K562 (cell line): ENCODE data around the gene ACAP3. TPM values are rescaled to one million over a fixed set of nuclear protein-coding genes. Genes with fewer than 3 reads are reported as not detected.

Experiments used
- BMI1 ChIP-seq: fragments of 150-350 bp; IDR thresholded peaks from 2 replicates; pipeline ENCODE4 v1.6.1; 2014; ENCODE audit warnings: low read length
- CHD1 ChIP-seq: fragments of 200-600 bp; sonication (generic); IDR thresholded peaks from one replicate; pipeline ENCODE4 v1.6.1; 2012; ENCODE audit warnings: mild to moderate bottlenecking, moderate library complexity, low read length, inconsistent platforms
- ELF4 ChIP-seq: fragments of 450-650 bp; formaldehyde crosslinking; IDR thresholded peaks from 2 replicates; pipeline ENCODE4 v1.4.0; 2022; ENCODE audit warnings: missing genetic modification characterization
- JUNB ChIP-seq: fragments of 450-650 bp; formaldehyde crosslinking; conservative IDR thresholded peaks from 2 replicates; pipeline ENCODE4 v1.4.0; 2020; ENCODE audit warnings: mild to moderate bottlenecking
- NR2C2 ChIP-seq, 2 experiments: fragments of 200-800 bp in 1 of 2; sonication (Bioruptor generic) in 1 of 2; sonication (generic) in 1 of 2; formaldehyde crosslinking in 1 of 2; IDR thresholded peaks; 2 replicates each; pipeline versions ENCODE4 v1.6.1 to v1.8.0; 2016 to 2022; ENCODE audit warnings: mild to moderate bottlenecking in 1 of 2, missing compliant biosample characterization in 1 of 2, missing genetic modification characterization in 1 of 2, missing genetic modification reagents in 1 of 2
- RUNX1 ChIP-seq: sonication (generic); IDR thresholded peaks from 2 replicates; pipeline ENCODE4 v1.6.1; 2016; ENCODE audit warnings: antibody characterized with exemption, low read depth
- STAT5A ChIP-seq: IDR thresholded peaks from 2 replicates; pipeline ENCODE4 v1.6.1; 2012; ENCODE audit warnings: low read length, inconsistent platforms, borderline replicate concordance
- SUPT5H ChIP-seq: fragments of 450-650 bp; IDR thresholded peaks from 2 replicates; pipeline ENCODE4 v1.6.1; 2016
- TCF7 ChIP-seq: sonication (generic); IDR thresholded peaks from 2 replicates; pipeline ENCODE4 v1.6.1; 2016; ENCODE audit warnings: antibody characterized with exemption, borderline replicate concordance
- TFE3 ChIP-seq: fragments of 450-650 bp; formaldehyde crosslinking; IDR thresholded peaks from 2 replicates; pipeline ENCODE4 v1.4.0; 2020; ENCODE audit warnings: mild to moderate bottlenecking, mixed read lengths
- ZBTB1 ChIP-seq: sonication (generic); formaldehyde crosslinking; IDR thresholded peaks from 2 replicates; pipeline ENCODE4 v1.8.1; 2023; ENCODE audit warnings: missing genetic modification reagents, low read depth, mild to moderate bottlenecking, borderline replicate concordance
- ZFP36 ChIP-seq: fragments of 150-350 bp; IDR thresholded peaks from 2 replicates; pipeline ENCODE4 v1.6.1; 2018; ENCODE audit warnings: low read length, low read depth; ENCODE audit not compliant: partially characterized antibody
- ZNF146 ChIP-seq: IDR thresholded peaks from one replicate; pipeline ENCODE4 v1.6.1; 2018; ENCODE audit warnings: missing compliant biosample characterization; ENCODE audit not compliant: unreplicated experiment
- ZNF561 ChIP-seq: fragments of 450-650 bp; formaldehyde crosslinking; conservative IDR thresholded peaks from 2 replicates; pipeline ENCODE4 v1.4.0; 2020; ENCODE audit warnings: mild to moderate bottlenecking, moderate library complexity
- ZSCAN29 ChIP-seq: fragments of 450-650 bp; IDR thresholded peaks from 2 replicates; pipeline ENCODE4 v1.6.1; 2017
- polyA plus RNA-seq, 8 experiments: library from polyadenylated mRNA; depleted of rRNA in 4 of 8; stranded (reverse) in 5 of 8; unstranded in 3 of 8; fragments of >200 nt; fragmentation: Nextera tagmentation in 2 of 8; fragmentation: Illumina TruSeq in 1 of 8; extraction: Ambion mirVana in 2 of 8; extraction: Trizol in 1 of 8; gene quantifications; 2 replicates each; pipeline versions ENCODE4 v1.2.1 to v1.2.3, GENCODE V29; 2011 to 2014; ENCODE audit warnings: inconsistent platforms in 1 of 8, missing spikeins in 1 of 8
- total RNA-seq, 7 experiments: library from RNA; depleted of rRNA in 6 of 7; stranded (reverse); fragments of >200 nt in 6 of 7; fragmentation: Illumina TruSeq in 2 of 7; extraction: Trizol in 2 of 7; gene quantifications; 2 replicates each; pipeline versions ENCODE4 v1.2.1 to v1.2.3, GENCODE V29; 2011 to 2021; ENCODE audit warnings: low replicate concordance in 1 of 7
- TF ChIP-seq, protein P1 (sequence below): sonication (generic); formaldehyde crosslinking; IDR thresholded peaks from 2 replicates; pipeline ENCODE4 v1.8.1; 2023; ENCODE audit warnings: missing genetic modification reagents, mild to moderate bottlenecking, borderline replicate concordance
- TF ChIP-seq, protein P2 (sequence below): IDR thresholded peaks from 2 replicates; pipeline ENCODE4 v1.6.1; 2011; ENCODE audit warnings: borderline replicate concordance, low read depth, mild to moderate bottlenecking, moderate library complexity, low read length; ENCODE audit not compliant: insufficient read depth, poor library complexity, severe bottlenecking
- TF ChIP-seq, protein P3 (sequence below): sonication (generic); formaldehyde crosslinking; IDR thresholded peaks from 2 replicates; pipeline ENCODE4 v1.8.0; 2022; ENCODE audit warnings: missing genetic modification reagents, mild to moderate bottlenecking, moderate library complexity, borderline replicate concordance

Gene ACAP3
- total and polyA plus RNA-seq, 9 of the 15 experiments (the other 6 are each of a cell fraction or from before 2014, with no cell fraction given): 0.01 to 49.0 (median 12.0) TPM

GRCh38 chr1:1309251-1310108 is 1.8 kb upstream of the ACAP3 start (continued):
- TF ChIP-seq, protein P1, sequence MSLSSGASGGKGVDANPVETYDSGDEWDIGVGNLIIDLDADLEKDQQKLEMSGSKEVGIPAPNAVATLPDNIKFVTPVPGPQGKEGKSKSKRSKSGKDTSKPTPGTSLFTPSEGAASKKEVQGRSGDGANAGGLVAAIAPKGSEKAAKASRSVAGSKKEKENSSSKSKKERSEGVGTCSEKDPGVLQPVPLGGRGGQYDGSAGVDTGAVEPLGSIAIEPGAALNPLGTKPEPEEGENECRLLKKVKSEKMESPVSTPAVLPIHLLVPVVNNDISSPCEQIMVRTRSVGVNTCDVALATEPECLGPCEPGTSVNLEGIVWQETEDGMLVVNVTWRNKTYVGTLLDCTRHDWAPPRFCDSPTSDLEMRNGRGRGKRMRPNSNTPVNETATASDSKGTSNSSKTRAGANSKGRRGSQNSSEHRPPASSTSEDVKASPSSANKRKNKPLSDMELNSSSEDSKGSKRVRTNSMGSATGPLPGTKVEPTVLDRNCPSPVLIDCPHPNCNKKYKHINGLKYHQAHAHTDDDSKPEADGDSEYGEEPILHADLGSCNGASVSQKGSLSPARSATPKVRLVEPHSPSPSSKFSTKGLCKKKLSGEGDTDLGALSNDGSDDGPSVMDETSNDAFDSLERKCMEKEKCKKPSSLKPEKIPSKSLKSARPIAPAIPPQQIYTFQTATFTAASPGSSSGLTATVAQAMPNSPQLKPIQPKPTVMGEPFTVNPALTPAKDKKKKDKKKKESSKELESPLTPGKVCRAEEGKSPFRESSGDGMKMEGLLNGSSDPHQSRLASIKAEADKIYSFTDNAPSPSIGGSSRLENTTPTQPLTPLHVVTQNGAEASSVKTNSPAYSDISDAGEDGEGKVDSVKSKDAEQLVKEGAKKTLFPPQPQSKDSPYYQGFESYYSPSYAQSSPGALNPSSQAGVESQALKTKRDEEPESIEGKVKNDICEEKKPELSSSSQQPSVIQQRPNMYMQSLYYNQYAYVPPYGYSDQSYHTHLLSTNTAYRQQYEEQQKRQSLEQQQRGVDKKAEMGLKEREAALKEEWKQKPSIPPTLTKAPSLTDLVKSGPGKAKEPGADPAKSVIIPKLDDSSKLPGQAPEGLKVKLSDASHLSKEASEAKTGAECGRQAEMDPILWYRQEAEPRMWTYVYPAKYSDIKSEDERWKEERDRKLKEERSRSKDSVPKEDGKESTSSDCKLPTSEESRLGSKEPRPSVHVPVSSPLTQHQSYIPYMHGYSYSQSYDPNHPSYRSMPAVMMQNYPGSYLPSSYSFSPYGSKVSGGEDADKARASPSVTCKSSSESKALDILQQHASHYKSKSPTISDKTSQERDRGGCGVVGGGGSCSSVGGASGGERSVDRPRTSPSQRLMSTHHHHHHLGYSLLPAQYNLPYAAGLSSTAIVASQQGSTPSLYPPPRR (CRISPR knock-in tag): peak; percentile 83; the same call in 1 of the 2 replicates
- TF ChIP-seq RUNX1: no peak
- no peak for TF ChIP-seq BMI1
- no peak for TF ChIP-seq ELF4
- no peak for TF ChIP-seq ZBTB1 (CRISPR knock-in tag)
- TF ChIP-seq, protein P2, sequence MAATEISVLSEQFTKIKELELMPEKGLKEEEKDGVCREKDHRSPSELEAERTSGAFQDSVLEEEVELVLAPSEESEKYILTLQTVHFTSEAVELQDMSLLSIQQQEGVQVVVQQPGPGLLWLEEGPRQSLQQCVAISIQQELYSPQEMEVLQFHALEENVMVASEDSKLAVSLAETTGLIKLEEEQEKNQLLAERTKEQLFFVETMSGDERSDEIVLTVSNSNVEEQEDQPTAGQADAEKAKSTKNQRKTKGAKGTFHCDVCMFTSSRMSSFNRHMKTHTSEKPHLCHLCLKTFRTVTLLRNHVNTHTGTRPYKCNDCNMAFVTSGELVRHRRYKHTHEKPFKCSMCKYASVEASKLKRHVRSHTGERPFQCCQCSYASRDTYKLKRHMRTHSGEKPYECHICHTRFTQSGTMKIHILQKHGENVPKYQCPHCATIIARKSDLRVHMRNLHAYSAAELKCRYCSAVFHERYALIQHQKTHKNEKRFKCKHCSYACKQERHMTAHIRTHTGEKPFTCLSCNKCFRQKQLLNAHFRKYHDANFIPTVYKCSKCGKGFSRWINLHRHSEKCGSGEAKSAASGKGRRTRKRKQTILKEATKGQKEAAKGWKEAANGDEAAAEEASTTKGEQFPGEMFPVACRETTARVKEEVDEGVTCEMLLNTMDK: no peak
- peak; percentile 1 for TF ChIP-seq ZNF146 (CRISPR knock-in tag)
- no peak for TF ChIP-seq ZSCAN29
- no peak for TF ChIP-seq JUNB (CRISPR knock-in tag)
- no peak for TF ChIP-seq ZNF561 (CRISPR knock-in tag)
- TF ChIP-seq CHD1: peak; percentile 22
- peak; percentile 63 for TF ChIP-seq TFE3 (CRISPR knock-in tag)
- no peak for TF ChIP-seq ZFP36
- TF ChIP-seq, protein P3, sequence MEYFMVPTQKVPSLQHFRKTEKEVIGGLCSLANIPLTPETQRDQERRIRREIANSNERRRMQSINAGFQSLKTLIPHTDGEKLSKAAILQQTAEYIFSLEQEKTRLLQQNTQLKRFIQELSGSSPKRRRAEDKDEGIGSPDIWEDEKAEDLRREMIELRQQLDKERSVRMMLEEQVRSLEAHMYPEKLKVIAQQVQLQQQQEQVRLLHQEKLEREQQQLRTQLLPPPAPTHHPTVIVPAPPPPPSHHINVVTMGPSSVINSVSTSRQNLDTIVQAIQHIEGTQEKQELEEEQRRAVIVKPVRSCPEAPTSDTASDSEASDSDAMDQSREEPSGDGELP (CRISPR knock-in tag): peak; percentile 60
- 0 out of 2 replicates have a peak, but pooled peaks have one; percentile 3 for TF ChIP-seq TCF7
- peak; percentile 53 for TF ChIP-seq SUPT5H
- no peak for TF ChIP-seq NR2C2 (CRISPR knock-in tag; IDR thresholded peaks at IDR 0.05)
- no peak for TF ChIP-seq NR2C2 (tag; IDR thresholded peaks at IDR 0.05)
- TF ChIP-seq STAT5A: no peak
